CD4-positive, alpha-beta T cell (primary cell): Measurements from ENCODE around the gene STK17A. TPM values are rescaled to one million over a fixed set of nuclear protein-coding genes. Genes with fewer than 3 reads are reported as not detected.
"Not testable (repeated sequence)": the region's sequence is repeated elsewhere in the genome, so short reads cannot be mapped to it uniquely, and the experiment has no call there.

Experiments used
- ATAC-seq: fragments of 200-7000 bp; cut with Tn5 transposase; one replicate; pipeline ENCODE4 v1.10.0; 2022; ENCODE audit warnings: mild to moderate bottlenecking; ENCODE audit not compliant: poor library complexity
- CTCF ChIA-PET: fragments of 350-600 bp; sonication (Branson Sonifier 250); formaldehyde crosslinking; loops from one replicate; lab custom pipeline; 2021; ENCODE audit warnings: antibody characterized with exemption, inconsistent platforms; lab: Charles Lee
- POLR2A ChIA-PET: fragments of 350-600 bp; sonication (Branson Sonifier 250); formaldehyde crosslinking; loops from one replicate; lab custom pipeline; 2021; ENCODE audit warnings: antibody characterized with exemption, inconsistent platforms; lab: Charles Lee
- DNase-seq, 14 experiments: peaks; one replicate each; pipeline ENCODE4 v3.0.0-alpha.2; 2013 to 2020; ENCODE audit warnings: mixed read lengths in 2 of 14
- H3K27ac ChIP-seq, 2 donors: one replicate each; pipeline versions ENCODE4 v1.5.1 to v1.7.0; 2013; ENCODE audit warnings: low read length in 2 of 2, low read depth in 1 of 2, mild to moderate bottlenecking in 1 of 2
- H3K27me3 ChIP-seq, 2 experiments: 1 replicate in 1 of 2; 2 replicates in 1 of 2; pipeline versions ENCODE4 v1.6.1 to v1.7.0; 2013; ENCODE audit warnings: low read length in 2 of 2, control low read depth in 1 of 2, mild to moderate bottlenecking in 1 of 2, moderate library complexity in 1 of 2; ENCODE audit not compliant: insufficient read depth in 2 of 2, control insufficient read depth in 1 of 2
- H3K36me3 ChIP-seq: one replicate; pipeline ENCODE4 v1.6.1; 2013; ENCODE audit warnings: low read length, control low read depth; ENCODE audit not compliant: insufficient read depth
- H3K4me1 ChIP-seq: one replicate; pipeline ENCODE4 v1.6.1; 2013; ENCODE audit warnings: low read length, control low read depth; ENCODE audit not compliant: insufficient read depth
- H3K4me3 ChIP-seq: one replicate; pipeline ENCODE4 v1.5.1; 2013; ENCODE audit warnings: mild to moderate bottlenecking, low read length, moderate library complexity
- H3K9me3 ChIP-seq, 2 experiments: 1 replicate in 1 of 2; 2 replicates in 1 of 2; pipeline versions ENCODE4 v1.6.1 to v1.7.0; 2013; ENCODE audit warnings: low read length in 2 of 2, mild to moderate bottlenecking in 2 of 2, control low read depth in 1 of 2, moderate library complexity in 1 of 2; ENCODE audit not compliant: control insufficient read depth in 1 of 2, insufficient read depth in 1 of 2
- H3K27ac Mint-ChIP-seq: one replicate; pipeline ENCODE4 v1.8.0; 2020; ENCODE audit warnings: mixed read lengths
- H3K27me3 Mint-ChIP-seq: one replicate; pipeline ENCODE4 v1.8.0; 2021; ENCODE audit warnings: mixed read lengths
- H3K36me3 Mint-ChIP-seq: one replicate; pipeline ENCODE4 v1.8.0; 2021; ENCODE audit warnings: low read depth, mixed read lengths
- H3K4me1 Mint-ChIP-seq: one replicate; pipeline ENCODE4 v1.8.0; 2021; ENCODE audit warnings: low read depth, mixed read lengths
- H3K4me3 Mint-ChIP-seq: one replicate; pipeline ENCODE4 v1.8.0; 2020; ENCODE audit warnings: mild to moderate bottlenecking, mixed read lengths
- H3K9me3 Mint-ChIP-seq: one replicate; pipeline ENCODE4 v1.8.0; 2020; ENCODE audit warnings: mixed read lengths
- intact Hi-C, 2 experiments: fragments of 100-400 bp; cut with DNase I in 1 of 2; cut with micrococcal nuclease in 1 of 2; formaldehyde crosslinking; loops; one replicate each; pipeline versions ENCODE4 v1.15.1 to v1.9.0; 2023 to 2025; cut with DNase I, micrococcal nuclease
- total RNA-seq, 174 experiments: library from RNA in 2 of 174; stranded (reverse) in 2 of 174; gene quantifications; one replicate each; pipeline ENCODE4 v1.2.3 and lab custom pipeline; 2021 to 2026
- TF ChIP-seq, protein P1 (sequence below): fragments of 200-600 bp; IDR thresholded peaks from one replicate; pipeline ENCODE4 v1.8.0; 2022; ENCODE audit warnings: antibody characterized with exemption, mild to moderate bottlenecking

STK17A gene
- total RNA-seq, 2 experiments from 2014 or later, result 213 to 218 TPM

- POLR2A ChIA-PET, result no interaction called here
- H3K27ac Mint-ChIP-seq, result no peak overlapping the region
Observed at GRCh38 chr7:43569424-43569823, 13.5 kb upstream of the STK17A start.

GRCh38 chr7:43570688-43571365 lies 12.1 kb upstream of the STK17A start:
- Mint-ChIP-seq H3K36me3 (no peaks in the 10 kb centered on the region), H3K4me1 (peaks cover 5% of the 10 kb centered on the region), H3K27ac (no peak overlapping the region), H3K27me3 (no peaks in the 10 kb centered on the region), H3K9me3 (no peaks in the 10 kb centered on the region), H3K4me3 (no peak overlapping the region)
- H3K36me3 ChIP-seq, result no peaks in the 10 kb centered on the region
- no peaks in the 10 kb centered on the region for H3K27me3 ChIP-seq
- no peak for ATAC-seq
- TF ChIP-seq, protein P1, sequence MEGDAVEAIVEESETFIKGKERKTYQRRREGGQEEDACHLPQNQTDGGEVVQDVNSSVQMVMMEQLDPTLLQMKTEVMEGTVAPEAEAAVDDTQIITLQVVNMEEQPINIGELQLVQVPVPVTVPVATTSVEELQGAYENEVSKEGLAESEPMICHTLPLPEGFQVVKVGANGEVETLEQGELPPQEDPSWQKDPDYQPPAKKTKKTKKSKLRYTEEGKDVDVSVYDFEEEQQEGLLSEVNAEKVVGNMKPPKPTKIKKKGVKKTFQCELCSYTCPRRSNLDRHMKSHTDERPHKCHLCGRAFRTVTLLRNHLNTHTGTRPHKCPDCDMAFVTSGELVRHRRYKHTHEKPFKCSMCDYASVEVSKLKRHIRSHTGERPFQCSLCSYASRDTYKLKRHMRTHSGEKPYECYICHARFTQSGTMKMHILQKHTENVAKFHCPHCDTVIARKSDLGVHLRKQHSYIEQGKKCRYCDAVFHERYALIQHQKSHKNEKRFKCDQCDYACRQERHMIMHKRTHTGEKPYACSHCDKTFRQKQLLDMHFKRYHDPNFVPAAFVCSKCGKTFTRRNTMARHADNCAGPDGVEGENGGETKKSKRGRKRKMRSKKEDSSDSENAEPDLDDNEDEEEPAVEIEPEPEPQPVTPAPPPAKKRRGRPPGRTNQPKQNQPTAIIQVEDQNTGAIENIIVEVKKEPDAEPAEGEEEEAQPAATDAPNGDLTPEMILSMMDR, result no peak
- CTCF ChIA-PET, result interaction anchor here (1.0 kb wide), 1 partner anchor 12 kb away, joined by 5 read pairs; the partner anchor contains the start of gene STK17A
- no peak overlapping the region for H3K4me3 ChIP-seq
- POLR2A ChIA-PET, result no interaction called here
- H3K27ac ChIP-seq, result no peak overlapping the region
- no peak for DNase-seq
- H3K9me3 ChIP-seq, result no peaks in the 10 kb centered on the region
- H3K4me1 ChIP-seq, result no peaks in the 10 kb centered on the region
- intact Hi-C loops, result no loop called here

More at GRCh38 chr7:43569424-43569823, 13.5 kb upstream of the STK17A start:
- CTCF ChIA-PET, result no interaction called here
- TF ChIP-seq, protein P1, result no peak
- intact Hi-C loops, result no loop called here
- Histone ChIP-seq H3K9me3 (no peaks in the 10 kb centered on the region), H3K36me3 (no peaks in the 10 kb centered on the region), H3K27me3 (no peaks in the 10 kb centered on the region), H3K4me1 (no peaks in the 10 kb centered on the region), H3K27ac (no peak overlapping the region), H3K4me3 (no peak overlapping the region)
- peaks cover 6% of the 10 kb centered on the region for H3K27me3 Mint-ChIP-seq
- H3K4me3 Mint-ChIP-seq, result no peak overlapping the region
- peaks cover 5% of the 10 kb centered on the region for H3K4me1 Mint-ChIP-seq
- DNase-seq (no peak), ATAC-seq (no peak)
- no peaks in the 10 kb centered on the region for H3K36me3 Mint-ChIP-seq
- no peaks in the 10 kb centered on the region for H3K9me3 Mint-ChIP-seq

- H3K36me3 Mint-ChIP-seq, result no peaks in the 10 kb centered on the region
- Histone ChIP-seq H3K4me3 (no peak overlapping the region), H3K4me1 (no peaks in the 10 kb centered on the region), H3K36me3 (no peaks in the 10 kb centered on the region), H3K27ac (no peak overlapping the region), H3K27me3 (no peaks in the 10 kb centered on the region), H3K9me3 (no peaks in the 10 kb centered on the region)
- intact Hi-C loops, result no loop called here
- no peak overlapping the region for H3K4me3 Mint-ChIP-seq
- H3K27me3 Mint-ChIP-seq, result no peaks in the 10 kb centered on the region
- H3K9me3 Mint-ChIP-seq, result no peaks in the 10 kb centered on the region
- CTCF ChIA-PET, result interaction anchor here (0.9 to 3.3 kb wide), 2 partner anchors 10 to 129 kb away, joined by 3 to 17 read pairs; partner anchors contain the start of gene STK17A
- peak; percentile 74 for ATAC-seq
- TF ChIP-seq, protein P1, result no peak
- peak in 6 of 14 experiments; percentile 12 to 74 (median 42) for DNase-seq
- POLR2A ChIA-PET, result interaction anchor here (0.7 to 1.4 kb wide), 3 partner anchors 10 to 219 kb away, joined by 3 to 6 read pairs (median 3); partner anchors contain the start of gene STK17A
- peaks cover 5% of the 10 kb centered on the region for H3K4me1 Mint-ChIP-seq
- no peak overlapping the region for H3K27ac Mint-ChIP-seq
Observed at GRCh38 chr7:43572516-43573049, 10.3 kb upstream of the STK17A start.

DNA sequence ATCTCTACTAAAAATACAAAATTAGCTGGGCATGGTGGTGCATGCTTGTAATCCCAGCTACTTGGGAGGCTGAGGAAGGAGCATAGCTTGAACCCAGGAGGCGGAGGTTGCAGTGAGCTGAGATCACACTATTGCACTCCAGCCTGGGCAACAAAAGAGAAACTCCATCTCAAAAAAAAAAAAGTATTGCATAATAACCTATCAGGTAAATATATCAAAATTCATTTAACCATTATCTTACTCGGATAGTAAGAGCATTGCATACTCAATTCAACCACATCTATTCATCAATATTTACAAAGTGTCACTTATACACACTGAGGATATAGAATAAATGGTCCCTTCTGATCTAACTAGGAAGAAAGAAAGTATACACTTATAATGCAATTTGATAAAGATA lies 9.1 kb upstream of the STK17A start:
- H3K9me3 ChIP-seq, DNase-seq, H3K36me3 Mint-ChIP-seq, H3K9me3 Mint-ChIP-seq, ATAC-seq, H3K27me3 Mint-ChIP-seq, H3K4me1 Mint-ChIP-seq, H3K4me1 ChIP-seq, intact Hi-C loops, H3K27ac ChIP-seq, H3K4me3 Mint-ChIP-seq, H3K4me3 ChIP-seq, POLR2A ChIA-PET, H3K36me3 ChIP-seq, H3K27ac Mint-ChIP-seq, H3K27me3 ChIP-seq: not testable (repeated sequence)
- CTCF ChIA-PET, result interaction anchor here (3.3 kb wide), 1 partner anchor 8 kb away, joined by 17 read pairs; the partner anchor contains the start of gene STK17A
